Stimulated activated CD4-positive, alpha-beta T cell treated with anti-CD3 and anti-CD28 coated beads, TNF-alpha, amount 100 ng/mL, for 1 hour (primary cell): ENCODE results near the gene DARS2.

ENCODE experiments used
- DNase-seq, 3 donors: peaks; one replicate each; pipeline ENCODE4 v3.0.0-alpha.2; 2020; ENCODE audit warnings: low read depth in 3 of 3, low spot score in 1 of 3

The DARS2 gene

GRCh38 chr1:173886746-173887611 is 62.5 kb downstream of the DARS2 start:
- no peak for DNase-seq

GRCh38 chr1:173887627-173888026 is 63.2 kb downstream of the DARS2 start:
- DNase-seq, result no peak

- DNase-seq, result no peak
Observed at GRCh38 chr1:173888749-173889148, 64.3 kb downstream of the DARS2 start.

- no peak for DNase-seq
Observed at GRCh38 chr1:173889885-173890284, 65.4 kb downstream of the DARS2 start.

- no peak for DNase-seq
Observed at GRCh38 chr1:173893611-173894010, 69.1 kb downstream of the DARS2 start.

- DNase-seq, result no peak
Observed at GRCh38 chr1:173894189-173894588, 69.7 kb downstream of the DARS2 start.

- DNase-seq, result no peak
Observed at GRCh38 chr1:173900427-173900826, 76.0 kb downstream of the DARS2 start.

- no peak for DNase-seq
Observed at GRCh38 chr1:173900992-173901391, 76.5 kb downstream of the DARS2 start.

- no peak for DNase-seq
Observed at GRCh38 chr1:173903827-173904531, 79.5 kb downstream of the DARS2 start.
